ENCODE data around the gene YAF2. TPM values are rescaled to one million over a fixed set of nuclear protein-coding genes. Genes with fewer than 3 reads are reported as not detected.
"Not testable (repeated sequence)": the region's sequence is repeated elsewhere in the genome, so short reads cannot be mapped to it uniquely, and the experiment has no call there.

Gene YAF2
- polyA plus RNA-seq, 12 donors: 22.0 to 33.5 (median 29.4) TPM; not detected in 1

DNA sequence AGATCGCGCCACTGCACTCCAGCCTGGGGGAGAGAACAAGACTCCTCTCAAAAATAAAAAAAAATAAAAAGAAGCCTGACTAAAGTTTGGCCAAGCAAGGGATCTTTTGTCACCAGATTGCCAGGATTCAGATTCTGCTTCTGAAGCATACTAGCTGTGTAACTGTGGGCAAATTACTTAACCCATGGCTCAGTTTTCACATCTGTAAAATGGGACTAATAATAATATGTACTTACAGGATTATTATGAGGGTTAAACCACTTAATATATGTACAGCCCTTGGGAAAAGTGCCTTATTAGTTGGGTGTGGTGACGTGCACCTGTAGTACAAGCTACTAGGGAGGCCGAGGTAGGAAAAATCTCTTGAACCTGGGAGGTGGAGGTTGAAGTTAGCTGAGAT, 21.7 kb upstream of the YAF2 start:
- DNase-seq: no peak

DNA sequence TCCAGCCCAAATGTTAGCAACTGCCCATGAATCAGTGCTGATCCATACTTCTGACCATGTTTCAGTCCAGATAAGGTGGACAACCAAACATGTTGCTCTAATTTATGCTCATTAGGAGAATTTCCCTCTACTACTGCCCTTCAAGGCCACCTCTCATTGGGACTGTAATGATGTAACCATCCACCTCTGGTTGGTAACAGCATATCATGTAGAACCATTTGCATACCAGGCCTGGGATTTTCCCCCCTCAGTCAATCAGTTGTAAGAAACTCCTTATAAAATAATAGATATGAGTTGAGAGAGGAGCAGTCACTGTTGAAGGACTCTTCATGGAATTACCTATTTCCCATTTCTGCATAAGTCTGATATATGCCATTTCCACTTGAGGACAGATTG, 17.8 kb upstream of the YAF2 start:
- no peak for DNase-seq

DNA sequence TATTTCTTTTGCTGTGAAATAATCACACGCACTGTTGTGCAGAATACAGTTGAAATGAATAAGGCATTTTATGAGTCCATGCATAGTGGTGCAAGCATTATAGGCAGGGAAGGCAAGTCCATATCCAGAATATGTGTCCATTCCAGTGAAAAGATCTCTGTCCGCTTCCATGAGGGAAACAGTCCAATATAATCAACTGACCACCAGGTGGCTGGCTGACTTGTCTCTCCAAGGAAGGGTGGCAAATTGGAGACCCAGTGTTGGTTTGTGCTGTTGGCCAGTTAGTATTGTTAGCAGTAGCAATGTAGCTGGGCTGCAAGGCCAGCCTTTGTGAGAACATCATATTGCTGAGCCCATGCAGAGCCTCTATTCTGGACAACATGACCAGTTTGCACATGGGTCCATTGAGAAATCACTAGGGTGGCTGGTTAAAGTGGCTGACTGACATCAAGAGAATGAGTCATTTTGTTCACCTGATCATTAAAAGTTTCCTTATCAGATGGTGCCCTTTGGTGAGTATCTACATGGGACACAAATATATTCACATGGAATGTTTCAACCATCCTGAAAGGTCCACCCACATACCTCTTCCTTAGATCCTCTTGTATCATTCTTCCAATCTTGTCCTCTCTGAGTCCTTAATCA, 17.3 kb upstream of the YAF2 start:
- DNase-seq: no peak

GRCh38 chr12:42252645-42253044, 14.6 kb upstream of the YAF2 start:
- not testable (repeated sequence) for DNase-seq

GRCh38 chr12:42249033-42249432, 11.0 kb upstream of the YAF2 start:
- not testable (repeated sequence) for DNase-seq

DNA sequence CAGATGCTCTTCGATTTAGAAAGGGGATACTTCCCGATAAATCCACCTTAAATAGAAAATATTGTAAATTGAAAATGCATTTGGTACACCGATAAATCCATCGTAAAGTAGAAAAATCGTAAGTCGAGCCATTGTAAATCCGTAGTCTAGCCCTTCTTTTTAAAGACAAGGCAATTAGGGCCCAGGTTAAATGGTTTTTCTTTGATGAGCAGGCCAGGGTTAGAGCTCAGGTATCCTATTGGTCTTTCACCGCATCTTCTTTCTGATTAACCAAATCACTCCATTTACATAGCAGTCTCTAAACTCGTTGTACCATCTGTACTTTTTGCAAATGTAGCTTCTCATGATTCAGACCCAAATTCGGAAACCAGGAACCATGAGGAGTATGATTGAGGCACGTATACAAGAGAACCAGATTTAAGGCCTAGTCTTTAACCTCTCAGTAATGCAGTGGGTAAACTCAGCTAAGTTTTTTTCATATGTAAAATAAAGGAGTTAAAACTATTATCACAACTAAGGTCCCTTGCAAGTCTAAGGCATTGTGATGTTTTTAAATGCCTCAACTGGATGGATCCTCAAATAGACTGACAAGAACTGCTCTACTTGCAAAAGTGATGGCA, 2.2 kb upstream of the YAF2 start:
- no peak for DNase-seq

- DNase-seq: no peak
Measured at GRCh38 chr12:42237853-42238239, 202 bp downstream of the YAF2 start.

- DNase-seq: peak; percentile 60
Measured at GRCh38 chr12:42237052-42237852, 796 bp downstream of the YAF2 start.

GRCh38 chr12:42236017-42236416, 2.0 kb downstream of the YAF2 start:
- DNase-seq: no peak

- DNase-seq: no peak
Measured at GRCh38 chr12:42235426-42235825, 2.6 kb downstream of the YAF2 start.

- no peak for DNase-seq
Measured at GRCh38 chr12:42234970-42235369, 3.1 kb downstream of the YAF2 start.

- DNase-seq: not testable (repeated sequence)
Measured at GRCh38 chr12:42227525-42227924, 10.5 kb downstream of the YAF2 start.

GRCh38 chr12:42224501-42224900, 13.5 kb downstream of the YAF2 start:
- not testable (repeated sequence) for DNase-seq

GRCh38 chr12:42222724-42223123, 15.3 kb downstream of the YAF2 start:
- DNase-seq: no peak

DNA sequence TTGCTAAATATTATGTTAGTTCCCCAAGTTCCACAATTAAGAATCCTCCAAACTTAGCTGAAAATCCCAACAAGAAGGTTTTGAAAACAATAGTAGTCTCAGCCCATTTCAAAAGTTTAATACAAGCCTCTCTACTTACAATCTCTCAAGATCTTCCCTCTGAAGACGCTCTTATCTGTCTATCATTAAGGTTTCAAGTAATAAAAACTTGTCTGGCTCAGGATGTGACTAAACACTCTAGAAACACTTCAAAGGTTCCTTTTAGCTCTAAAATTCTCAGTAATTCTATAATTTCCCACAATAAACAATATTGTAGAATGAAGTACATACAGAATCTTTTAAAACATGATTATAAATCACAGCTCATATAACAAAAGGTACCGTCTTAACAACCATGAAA, 16.3 kb downstream of the YAF2 start:
- no peak for DNase-seq

GRCh38 chr12:42217656-42218055, 20.4 kb downstream of the YAF2 start:
- no peak for DNase-seq

- no peak for DNase-seq
Measured at GRCh38 chr12:42216737-42217136, 21.3 kb downstream of the YAF2 start.

GRCh38 chr12:42215759-42216158, 22.3 kb downstream of the YAF2 start:
- not testable (repeated sequence) for DNase-seq

DNA sequence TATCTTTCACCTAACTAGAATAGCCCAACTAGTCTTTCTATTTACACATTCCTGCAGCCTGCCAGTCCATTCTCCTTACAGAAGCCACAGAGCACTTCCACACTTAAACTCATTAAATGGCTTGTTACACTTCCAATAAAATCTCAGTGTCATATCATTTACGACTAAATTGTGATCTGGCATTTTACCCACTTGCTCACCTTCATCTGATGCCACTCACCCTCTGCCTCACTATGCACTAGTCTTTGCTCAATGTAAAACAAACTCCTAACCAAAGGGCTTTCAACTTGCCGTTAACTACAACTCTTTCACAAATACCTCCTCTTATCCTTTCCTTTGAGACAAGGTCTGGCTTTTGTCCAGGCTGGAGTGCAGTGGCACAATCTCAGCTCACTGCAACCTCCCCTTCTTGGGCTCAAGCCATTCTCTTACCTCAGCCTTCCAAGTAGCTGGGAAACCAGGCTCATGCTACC, 24.1 kb downstream of the YAF2 start:
- DNase-seq: no peak

DNA sequence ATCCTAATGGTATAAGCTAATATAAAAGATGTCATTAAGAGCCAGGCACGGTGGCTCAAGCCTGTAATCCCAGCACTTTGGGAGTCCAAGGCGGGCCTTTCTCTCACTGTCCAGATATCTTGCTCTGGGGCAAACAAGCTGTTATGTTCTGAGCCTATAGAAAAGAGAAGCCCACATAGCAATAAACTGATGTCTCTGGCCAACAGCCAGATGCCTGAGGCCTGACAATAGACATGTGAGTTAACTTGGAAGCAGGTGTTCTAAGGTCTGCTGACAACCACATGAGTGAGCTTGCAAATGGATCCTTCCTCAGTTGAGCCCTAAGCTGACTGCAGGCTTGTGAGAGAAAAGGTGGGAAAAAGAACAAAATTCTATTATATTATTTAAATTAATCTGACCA, 25.0 kb downstream of the YAF2 start:
- no peak for DNase-seq

- DNase-seq: no peak
Measured at GRCh38 chr12:42208574-42208973, 29.5 kb downstream of the YAF2 start.

- DNase-seq: no peak
Measured at GRCh38 chr12:42204819-42205218, 33.2 kb downstream of the YAF2 start.

- no peak for DNase-seq
Measured at GRCh38 chr12:42204362-42204761, 33.7 kb downstream of the YAF2 start.
